HL-60 (cell line): Measurements from ENCODE around the gene GLYATL1B.
"Not testable (repeated sequence)": the region's sequence is repeated elsewhere in the genome, so short reads cannot be mapped to it uniquely, and the experiment has no call there.

ENCODE experiments used
- CTCF ChIP-seq: IDR thresholded peaks from one replicate; pipeline ENCODE4 v1.5.1; 2011; ENCODE audit warnings: low read length, control low read depth, inconsistent platforms; ENCODE audit not compliant: insufficient read depth
- POLR2AphosphoS5 ChIP-seq: IDR thresholded peaks from 2 replicates; pipeline ENCODE4 v1.6.1; 2012; ENCODE audit warnings: low read depth
- SPI1 ChIP-seq: IDR thresholded peaks from 2 replicates; pipeline ENCODE4 v1.6.1; 2012; ENCODE audit warnings: low read depth, mild to moderate bottlenecking, borderline replicate concordance

- not testable (repeated sequence) for TF ChIP-seq SPI1, CTCF, POLR2AphosphoS5
These were observed 21.6 kb downstream of the GLYATL1B start for GRCh38 chr11:59107721-59108120.
